Retinal pigment epithelial cell (primary cell): ENCODE data around the gene SUSD1.

ENCODE experiments used
- DNase-seq: peaks from one replicate; pipeline ENCODE4 v3.0.0-alpha.2; 2010; ENCODE audit warnings: low read depth
- H3K4me3 ChIP-seq: 2 replicates; pipeline ENCODE4 v1.5.1; 2011; ENCODE audit warnings: mild to moderate bottlenecking, low read length, control low read depth, moderate library complexity
- TF ChIP-seq, protein P1 (sequence below): conservative IDR thresholded peaks from 2 replicates; pipeline ENCODE4 v1.5.1; 2011; ENCODE audit warnings: low read depth, low read length, control low read depth, inconsistent platforms

Gene SUSD1

GRCh38 chr9:112115109-112115508 lies 60.0 kb downstream of the SUSD1 start:
- H3K4me3 ChIP-seq = no peak overlapping the region
- DNase-seq = no peak
- TF ChIP-seq, protein P1, sequence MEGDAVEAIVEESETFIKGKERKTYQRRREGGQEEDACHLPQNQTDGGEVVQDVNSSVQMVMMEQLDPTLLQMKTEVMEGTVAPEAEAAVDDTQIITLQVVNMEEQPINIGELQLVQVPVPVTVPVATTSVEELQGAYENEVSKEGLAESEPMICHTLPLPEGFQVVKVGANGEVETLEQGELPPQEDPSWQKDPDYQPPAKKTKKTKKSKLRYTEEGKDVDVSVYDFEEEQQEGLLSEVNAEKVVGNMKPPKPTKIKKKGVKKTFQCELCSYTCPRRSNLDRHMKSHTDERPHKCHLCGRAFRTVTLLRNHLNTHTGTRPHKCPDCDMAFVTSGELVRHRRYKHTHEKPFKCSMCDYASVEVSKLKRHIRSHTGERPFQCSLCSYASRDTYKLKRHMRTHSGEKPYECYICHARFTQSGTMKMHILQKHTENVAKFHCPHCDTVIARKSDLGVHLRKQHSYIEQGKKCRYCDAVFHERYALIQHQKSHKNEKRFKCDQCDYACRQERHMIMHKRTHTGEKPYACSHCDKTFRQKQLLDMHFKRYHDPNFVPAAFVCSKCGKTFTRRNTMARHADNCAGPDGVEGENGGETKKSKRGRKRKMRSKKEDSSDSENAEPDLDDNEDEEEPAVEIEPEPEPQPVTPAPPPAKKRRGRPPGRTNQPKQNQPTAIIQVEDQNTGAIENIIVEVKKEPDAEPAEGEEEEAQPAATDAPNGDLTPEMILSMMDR = no peak

GRCh38 chr9:112112941-112113681 lies 62.0 kb downstream of the SUSD1 start:
- no peak overlapping the region for H3K4me3 ChIP-seq
- TF ChIP-seq, protein P1 = peak; percentile 53
- no peak for DNase-seq

DNA sequence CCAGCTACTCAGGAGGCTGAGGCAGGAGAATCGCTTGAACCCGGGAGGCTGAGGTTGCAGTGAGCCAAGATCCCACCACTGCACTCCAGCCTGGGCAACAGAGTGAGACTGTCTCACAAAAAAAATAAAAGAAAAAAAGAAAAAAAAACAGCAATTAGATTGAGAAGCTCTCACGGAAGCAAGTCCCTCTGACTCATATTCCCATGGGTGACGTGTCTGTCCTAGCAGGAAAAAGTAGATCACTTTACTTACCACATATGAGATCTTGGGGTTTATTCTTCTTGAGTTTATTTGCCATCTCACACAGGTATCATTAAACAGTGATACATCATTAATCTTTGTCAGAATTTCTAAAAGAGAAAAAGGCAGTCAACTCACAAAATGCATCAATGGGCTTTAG lies 62.6 kb downstream of the SUSD1 start:
- H3K4me3 ChIP-seq = no peak overlapping the region
- TF ChIP-seq, protein P1 = no peak
- DNase-seq = peak; percentile 51

- TF ChIP-seq, protein P1 = no peak
- no peak overlapping the region for H3K4me3 ChIP-seq
- DNase-seq = no peak
These were observed 63.6 kb downstream of the SUSD1 start for GRCh38 chr9:112111461-112111860.

DNA sequence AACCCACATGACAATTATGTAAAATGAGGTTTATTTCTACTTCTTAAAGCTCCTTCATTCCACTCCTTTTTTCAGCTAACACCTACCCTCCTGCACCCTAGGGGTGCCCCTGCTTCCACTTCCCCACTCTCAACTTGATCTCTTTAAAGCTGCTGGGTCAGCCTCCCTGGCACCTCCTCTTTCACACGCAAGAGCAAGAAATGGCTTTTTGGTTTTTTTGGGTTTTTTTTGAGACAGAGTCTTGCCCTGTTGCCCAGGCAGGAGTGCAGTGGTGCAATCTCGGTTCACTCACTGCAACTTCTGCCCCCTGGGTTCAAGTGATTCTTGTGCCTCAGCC lies 64.4 kb downstream of the SUSD1 start:
- DNase-seq = no peak
- H3K4me3 ChIP-seq = no peak overlapping the region
- TF ChIP-seq, protein P1 = no peak

GRCh38 chr9:112110094-112110776 lies 64.9 kb downstream of the SUSD1 start:
- TF ChIP-seq, protein P1 = no peak
- no peak overlapping the region for H3K4me3 ChIP-seq
- DNase-seq = no peak

DNA sequence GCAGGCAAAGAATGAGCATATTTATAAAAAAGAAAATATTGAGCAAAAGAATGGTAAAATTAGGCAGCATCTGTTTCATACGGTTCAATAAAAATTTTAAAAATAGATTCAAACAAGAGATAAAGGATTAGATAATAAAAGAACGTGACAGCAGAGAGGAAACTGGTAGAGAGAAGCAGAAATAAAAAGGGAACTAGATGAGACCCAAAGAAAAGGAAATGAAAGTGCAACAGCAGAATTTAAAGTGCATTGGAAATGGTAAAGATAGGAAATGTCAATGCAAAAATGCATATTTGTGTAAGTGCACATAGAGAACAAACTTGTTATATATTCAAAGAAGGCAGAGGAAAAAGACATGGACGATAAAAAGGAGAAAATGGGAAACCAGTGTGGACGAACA lies 70.2 kb downstream of the SUSD1 start:
- DNase-seq = no peak
- no peak overlapping the region for H3K4me3 ChIP-seq

More for the DNA sequence above, 70.2 kb downstream of the SUSD1 start:
- TF ChIP-seq, protein P1 = no peak
